GM12872 (cell line): ENCODE measurements around the gene HNRNPAB.

Source experiments
- CTCF ChIP-seq: IDR thresholded peaks from 3 replicates; pipeline ENCODE4 v1.5.1; 2011; ENCODE audit warnings: low read depth, mild to moderate bottlenecking, low read length, moderate library complexity; ENCODE audit not compliant: insufficient read depth

The HNRNPAB gene

DNA sequence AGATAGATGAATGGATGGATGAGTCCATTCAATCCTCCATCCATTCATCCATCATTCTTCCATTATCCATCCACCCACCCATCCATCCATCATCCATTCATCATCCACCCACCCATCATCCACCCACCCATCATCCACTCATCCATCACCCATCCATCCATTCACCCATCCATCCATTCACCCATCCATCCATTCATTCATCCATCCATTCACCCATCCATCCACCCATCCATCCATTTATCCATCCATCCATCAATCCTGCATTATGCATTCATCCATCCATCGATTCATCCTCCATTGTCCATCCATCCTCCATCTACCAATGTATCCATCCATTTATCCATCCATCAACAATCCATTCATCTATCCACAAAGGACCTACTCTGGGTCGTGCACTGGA is 41.1 kb downstream of the HNRNPAB start:
- no peak for TF ChIP-seq CTCF

GRCh38 chr5:178246624-178247279 is 42.4 kb downstream of the HNRNPAB start:
- no peak for TF ChIP-seq CTCF

GRCh38 chr5:178247481-178248456 is 43.4 kb downstream of the HNRNPAB start:
- 0 out of 3 replicates have a peak, but pooled peaks have one; percentile 14 for TF ChIP-seq CTCF

GRCh38 chr5:178248750-178249149 is 44.4 kb downstream of the HNRNPAB start:
- no peak for TF ChIP-seq CTCF

GRCh38 chr5:178249191-178249989 is 45.1 kb downstream of the HNRNPAB start:
- TF ChIP-seq CTCF, result no peak

GRCh38 chr5:178250263-178250662 is 45.9 kb downstream of the HNRNPAB start:
- no peak for TF ChIP-seq CTCF

DNA sequence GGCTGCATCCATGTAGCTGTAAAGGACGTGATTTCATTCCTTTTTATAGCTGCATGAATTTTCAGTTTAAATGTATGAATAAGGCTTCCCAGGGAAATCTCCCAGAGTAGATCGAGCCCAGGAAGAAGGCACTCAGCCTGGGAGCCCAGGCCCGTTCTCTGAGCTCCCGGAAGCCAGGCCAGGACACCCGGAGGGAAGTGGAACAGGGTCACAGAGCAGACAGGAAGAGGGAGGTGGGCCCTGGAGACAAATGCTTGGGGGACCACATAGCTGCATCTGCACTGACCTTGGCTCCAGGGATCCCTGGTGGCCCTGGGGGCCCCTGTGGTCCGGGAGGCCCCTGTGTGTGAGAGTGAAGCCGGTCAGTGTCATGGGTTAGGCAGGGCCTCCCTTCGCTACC is 47.9 kb downstream of the HNRNPAB start:
- no peak for TF ChIP-seq CTCF
